Measurements from ENCODE around the gene PSMF1. TPM values are rescaled to one million over a fixed set of nuclear protein-coding genes. Genes with fewer than 3 reads are reported as not detected.

The PSMF1 gene
- total RNA-seq, 4 donors from 2014 or later, result 65.4 to 91.5 (median 73.4) TPM

DNA sequence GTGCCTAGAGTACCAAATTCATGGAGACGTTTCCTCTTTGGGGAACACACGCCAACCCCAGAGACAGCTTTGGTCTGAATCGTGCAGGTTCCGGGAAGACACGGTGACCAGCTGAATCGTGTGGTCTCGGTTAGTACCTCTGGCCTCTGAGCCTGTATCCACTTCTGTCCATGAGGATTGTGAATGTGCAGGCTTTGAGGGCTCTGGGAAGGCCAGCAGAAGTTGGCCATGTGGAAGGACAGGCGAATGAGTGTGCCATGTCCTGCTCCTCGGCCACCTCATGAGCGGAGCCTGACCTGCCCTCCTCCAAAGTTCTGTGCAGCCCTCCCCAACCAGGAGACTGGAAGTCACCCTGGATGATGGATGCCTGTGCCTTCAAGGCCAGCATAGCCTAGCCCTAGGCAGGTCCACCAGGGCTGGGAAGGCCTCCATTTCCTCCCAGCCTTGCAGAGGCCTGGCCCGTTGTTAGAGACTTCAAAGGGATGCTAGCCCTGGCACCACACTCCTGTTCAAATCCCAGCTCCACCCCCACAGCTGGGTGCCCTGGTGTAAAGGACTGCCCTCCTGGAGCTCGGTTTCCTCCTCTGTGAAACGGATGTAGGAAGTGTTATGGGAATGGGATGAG lies 68.1 kb downstream of the PSMF1 start:
- Histone ChIP-seq H3K9me3 (no peaks in the 10 kb centered on the region), H3K27ac (replicated peaks in 1 of 4) (no peak overlapping the region), H3K27me3 (peaks cover 0 to 57% (median 20%) of the 10 kb centered on the region in 4 donors), H3K36me3 (no peaks in the 10 kb centered on the region), H3K4me1 (peaks cover 12 to 20% (median 19%) of the 10 kb centered on the region in 4 donors), H3K4me3 (no peak overlapping the region)
- DNase-seq (ENCODE audit: extremely low spot score), result no peak
- intact Hi-C loops (cut with DNase I), result no loop called here
- TF ChIP-seq POLR2AphosphoS5 (IDR thresholded peaks at IDR 0.05) (no peak), CTCF (IDR thresholded peaks at IDR 0.05) (no peak), EP300 (IDR thresholded peaks at IDR 0.05) (no peak), POLR2A (IDR thresholded peaks at IDR 0.05; ENCODE audit: low read depth) (no peak)
- WGBS, result 81% methylated on average over 10 of the region's 13 CpGs

DNA sequence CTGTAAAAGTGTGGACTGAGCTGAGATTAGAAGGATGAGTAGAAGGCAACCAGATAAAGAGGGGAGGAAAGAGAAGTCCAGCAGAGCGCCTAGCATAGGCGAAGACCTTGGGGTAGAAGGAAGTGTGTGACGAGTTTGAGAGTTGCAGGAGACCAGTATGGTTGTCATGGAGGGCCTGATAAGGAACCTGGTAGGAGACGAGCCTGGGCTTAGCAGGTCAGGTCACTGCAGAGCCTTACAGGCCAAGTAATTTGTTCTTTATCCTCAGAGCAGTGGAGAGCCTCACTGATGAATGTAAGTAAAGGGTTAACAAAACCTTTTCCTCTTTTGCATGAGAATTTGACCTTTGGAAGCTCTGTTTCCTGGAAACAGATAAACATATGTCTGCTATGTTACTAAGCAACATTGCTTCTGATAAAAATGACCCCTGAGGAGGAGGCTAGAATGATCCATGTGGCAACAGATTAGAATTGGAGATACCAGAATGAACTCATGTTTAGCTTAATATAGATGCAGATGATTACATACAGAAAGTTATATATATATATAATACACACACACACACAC lies 69.3 kb downstream of the PSMF1 start:
- no peak for DNase-seq (ENCODE audit: extremely low spot score)
- peaks cover 0 to 57% (median 20%) of the 10 kb centered on the region in 4 donors for H3K27me3 ChIP-seq
- peaks cover 12 to 20% (median 19%) of the 10 kb centered on the region in 4 donors for H3K4me1 ChIP-seq
- no peaks in the 10 kb centered on the region for H3K36me3 ChIP-seq
- no peak for TF ChIP-seq CTCF (IDR thresholded peaks at IDR 0.05)
- TF ChIP-seq EP300 (IDR thresholded peaks at IDR 0.05), result no peak
- TF ChIP-seq POLR2A (IDR thresholded peaks at IDR 0.05; ENCODE audit: low read depth), result no peak
- TF ChIP-seq POLR2AphosphoS5 (IDR thresholded peaks at IDR 0.05), result no peak
- H3K27ac ChIP-seq (replicated peaks in 1 of 4), result no peak overlapping the region
- intact Hi-C loops (cut with DNase I), result no loop called here
- no peaks in the 10 kb centered on the region for H3K9me3 ChIP-seq
- H3K4me3 ChIP-seq, result no peak overlapping the region
- WGBS, result 62% methylated on average over 4 of the region's 4 CpGs

DNA sequence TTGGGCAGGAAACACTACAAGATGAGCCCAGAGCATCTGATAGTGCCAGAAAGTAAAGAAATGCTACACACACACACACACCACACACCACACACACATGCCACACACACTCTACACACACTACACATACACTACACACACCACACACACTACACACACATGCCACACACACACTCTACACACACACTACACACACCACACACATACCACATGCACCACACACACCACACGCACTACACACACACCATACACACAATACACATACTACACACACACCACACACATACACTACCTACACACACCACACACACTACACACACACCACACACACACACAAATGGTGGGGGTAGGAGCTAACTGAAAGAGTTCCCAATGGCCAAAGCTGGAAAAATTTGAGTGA lies 69.9 kb downstream of the PSMF1 start:
- Histone ChIP-seq H3K9me3 (no peaks in the 10 kb centered on the region), H3K27me3 (peaks cover 0 to 57% (median 20%) of the 10 kb centered on the region in 4 donors), H3K4me1 (peaks cover 12 to 20% (median 19%) of the 10 kb centered on the region in 4 donors), H3K4me3 (no peak overlapping the region), H3K36me3 (no peaks in the 10 kb centered on the region), H3K27ac (replicated peaks in 1 of 4) (no peak overlapping the region)
- 96% methylated on average over 1 of the region's 1 CpG for WGBS
- no peak for DNase-seq (ENCODE audit: extremely low spot score)
- TF ChIP-seq POLR2AphosphoS5 (IDR thresholded peaks at IDR 0.05), result no peak
- TF ChIP-seq POLR2A (IDR thresholded peaks at IDR 0.05; ENCODE audit: low read depth), result no peak
- TF ChIP-seq EP300 (IDR thresholded peaks at IDR 0.05), result no peak
- intact Hi-C loops (cut with DNase I), result no loop called here

DNA sequence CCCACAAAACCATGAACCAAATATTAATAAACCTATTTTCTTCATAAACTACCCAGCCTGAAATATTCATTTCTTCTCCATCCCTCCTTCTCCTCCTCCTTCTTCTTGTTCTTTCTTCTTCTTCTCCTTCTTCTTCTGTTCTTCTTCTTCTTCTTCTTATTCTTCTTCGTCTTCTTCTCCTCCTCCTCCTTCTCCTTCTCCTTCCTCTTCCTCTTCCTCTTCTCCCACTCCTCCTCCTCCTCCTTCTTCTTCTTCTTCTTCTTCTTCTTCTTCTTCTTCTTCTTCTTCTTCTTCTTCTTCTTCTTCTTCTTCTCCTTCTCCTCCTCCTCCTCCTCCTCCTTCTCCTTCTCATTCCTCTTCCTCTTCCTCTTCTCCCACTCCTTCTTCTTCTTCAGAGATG lies 71.4 kb downstream of the PSMF1 start:
- no peak for DNase-seq (ENCODE audit: extremely low spot score)
- no peak for TF ChIP-seq CTCF (IDR thresholded peaks at IDR 0.05)
- no peak for TF ChIP-seq POLR2A (IDR thresholded peaks at IDR 0.05; ENCODE audit: low read depth)
- no peak for TF ChIP-seq EP300 (IDR thresholded peaks at IDR 0.05)
- no peak for TF ChIP-seq POLR2AphosphoS5 (IDR thresholded peaks at IDR 0.05)
- Histone ChIP-seq H3K4me1 (peaks cover 8 to 16% (median 13%) of the 10 kb centered on the region in 4 donors), H3K36me3 (no peaks in the 10 kb centered on the region), H3K9me3 (no peaks in the 10 kb centered on the region), H3K27ac (replicated peaks in 1 of 4) (no peak overlapping the region), H3K27me3 (peaks cover 0 to 42% (median 14%) of the 10 kb centered on the region in 4 donors), H3K4me3 (no peak overlapping the region)
- WGBS, result 72% methylated on average over 1 of the region's 1 CpG
- intact Hi-C loops (cut with DNase I), result no loop called here

GRCh38 chr20:1190847-1191246 lies 72.4 kb downstream of the PSMF1 start:
- no peak for TF ChIP-seq POLR2A (IDR thresholded peaks at IDR 0.05; ENCODE audit: low read depth)
- TF ChIP-seq EP300 (IDR thresholded peaks at IDR 0.05), result no peak
- no peak for TF ChIP-seq POLR2AphosphoS5 (IDR thresholded peaks at IDR 0.05)
- no peak for TF ChIP-seq CTCF (IDR thresholded peaks at IDR 0.05)
- peaks cover 0 to 32% (median 5%) of the 10 kb centered on the region in 4 donors for H3K27me3 ChIP-seq
- H3K27ac ChIP-seq (replicated peaks in 1 of 4), result no peak overlapping the region
- H3K4me1 ChIP-seq, result peaks cover 2 to 6% (median 4%) of the 10 kb centered on the region in 4 donors
- H3K9me3 ChIP-seq, result no peaks in the 10 kb centered on the region
- 78% methylated on average over 3 of the region's 3 CpGs for WGBS
- no peak overlapping the region for H3K4me3 ChIP-seq
- intact Hi-C loops (cut with DNase I), result no loop called here
- H3K36me3 ChIP-seq, result no peaks in the 10 kb centered on the region
- DNase-seq (ENCODE audit: extremely low spot score), result no peak
